Common myeloid progenitor, CD34-positive (primary cell): ENCODE results near the gene LTBP1.
"Not testable (repeated sequence)": the region's sequence is repeated elsewhere in the genome, so short reads cannot be mapped to it uniquely, and the experiment has no call there.

Source experiments
- CTCF ChIA-PET: fragments of 350-600 bp; sonication (Branson Sonifier 250); formaldehyde crosslinking; loops from one replicate; lab custom pipeline; 2021; ENCODE audit warnings: antibody characterized with exemption; lab: Charles Lee
- POLR2A ChIA-PET: fragments of 350-600 bp; sonication (Branson Sonifier 250); formaldehyde crosslinking; loops from one replicate; lab custom pipeline; 2021; ENCODE audit warnings: antibody characterized with exemption; lab: Charles Lee
- DNase-seq, 3 donors: peaks; one replicate each; pipeline versions ENCODE4 v3.0.0 to v3.0.0-alpha.2; 2013
- H3K27ac ChIP-seq, 2 experiments: 1 replicate in 1 of 2; 2 replicates in 1 of 2; pipeline ENCODE4 v1.7.0; 2013; ENCODE audit warnings: inconsistent platforms in 2 of 2, low read length in 2 of 2, mild to moderate bottlenecking in 2 of 2, low read depth in 1 of 2, moderate library complexity in 1 of 2; ENCODE audit not compliant: severe bottlenecking in 2 of 2, insufficient read depth in 1 of 2, poor library complexity in 1 of 2
- H3K27me3 ChIP-seq, 5 experiments: replicated peaks in 2 of 5; 1 replicate in 3 of 5; 2 replicates in 2 of 5; pipeline versions ENCODE4 v1.6.1 to v1.7.0; 2013; ENCODE audit warnings: low read length in 4 of 5, mild to moderate bottlenecking in 2 of 5, moderate library complexity in 2 of 5, inconsistent platforms in 1 of 5; ENCODE audit not compliant: insufficient read depth in 5 of 5, control insufficient read depth in 4 of 5
- H3K36me3 ChIP-seq, 4 experiments: 1 replicate in 2 of 4; 2 replicates in 2 of 4; pipeline versions ENCODE4 v1.6.1 to v1.7.0; 2013; ENCODE audit warnings: low read length in 3 of 4, control low read depth in 1 of 4, mild to moderate bottlenecking in 1 of 4; ENCODE audit not compliant: control insufficient read depth in 4 of 4, insufficient read depth in 4 of 4
- H3K4me1 ChIP-seq, 4 experiments: 1 replicate in 3 of 4; 2 replicates in 1 of 4; pipeline versions ENCODE4 v1.6.1 to v1.7.1; 2013; ENCODE audit warnings: low read length in 3 of 4, mild to moderate bottlenecking in 3 of 4, control low read depth in 1 of 4, inconsistent platforms in 1 of 4, moderate library complexity in 1 of 4; ENCODE audit not compliant: control insufficient read depth in 4 of 4, insufficient read depth in 4 of 4; ENCODE audit errors: control extremely low read depth in 1 of 4
- H3K4me3 ChIP-seq, 7 experiments: 1 replicate in 4 of 7; 2 replicates in 3 of 7; pipeline versions ENCODE4 v1.5.1 to v1.7.0; 2013; ENCODE audit warnings: mild to moderate bottlenecking in 7 of 7, low read length in 6 of 7, moderate library complexity in 6 of 7, inconsistent platforms in 2 of 7, low read depth in 2 of 7, control low read depth in 1 of 7; ENCODE audit not compliant: insufficient read depth in 4 of 7, control insufficient read depth in 1 of 7; ENCODE audit errors: extremely low read depth in 1 of 7
- H3K9me3 ChIP-seq, 5 experiments: 1 replicate in 4 of 5; 2 replicates in 1 of 5; pipeline versions ENCODE4 v1.6.1 to v1.7.1; 2013; ENCODE audit warnings: low read length in 4 of 5, mild to moderate bottlenecking in 2 of 5, inconsistent platforms in 1 of 5, low read depth in 1 of 5, moderate library complexity in 1 of 5; ENCODE audit not compliant: control insufficient read depth in 4 of 5, insufficient read depth in 2 of 5; ENCODE audit errors: control extremely low read depth in 1 of 5
- WGBS: methylation state at CpG from one replicate; pipeline ENCODE4 v1.1.5; 2013; ENCODE audit not compliant: insufficient coverage; 5-methylcytosine and 5-hydroxymethylcytosine counted together

Gene LTBP1

GRCh38 chr2:33436083-33436482 lies 489.3 kb downstream of the LTBP1 start:
- Histone ChIP-seq H3K4me1 (peaks cover 3 to 28% (median 17%) of the 10 kb centered on the region in 4 experiments), H3K27me3 (no peaks in the 10 kb centered on the region), H3K27ac (no peak overlapping the region), H3K4me3 (peak overlapping the region in 1 of 7 experiments; percentile 11), H3K9me3 (no peaks in the 10 kb centered on the region), H3K36me3 (no peaks in the 10 kb centered on the region)
- whole genome bisulfite sequencing = 0% methylated on average over 1 of the region's 1 CpG
- ChIA-PET CTCF (interaction anchor here (1.2 to 1.3 kb wide), 2 partner anchors 8 to 16 kb away, joined by 3 to 4 read pairs; no protein-coding TSS in a partner anchor), POLR2A (no interaction called here)
- DNase-seq = no peak

- Histone ChIP-seq H3K36me3 (no peaks in the 10 kb centered on the region), H3K4me3 (peak overlapping the region in 1 of 7 experiments; percentile 4), H3K9me3 (no peaks in the 10 kb centered on the region), H3K27me3 (no peaks in the 10 kb centered on the region), H3K27ac (peak overlapping the region in 1 of 2 experiments; percentile 35), H3K4me1 (peaks cover 3 to 28% (median 17%) of the 10 kb centered on the region in 4 experiments)
- ChIA-PET CTCF (interaction anchor here (1.2 kb wide), 3 partner anchors 17 to 404 kb away, joined by 3 to 4 read pairs (median 4); no protein-coding TSS in a partner anchor), POLR2A (interaction anchor here (0.7 kb wide), 1 partner anchor 40 kb away, joined by 5 read pairs; the partner anchor contains the start of gene RASGRP3)
- peak; percentile 68 to 95 (median 89) for DNase-seq
- 0% methylated on average over 1 of the region's 4 CpGs for WGBS
These were observed 490.5 kb downstream of the LTBP1 start for GRCh38 chr2:33437297-33437696.

GRCh38 chr2:33437815-33438214 lies 491.1 kb downstream of the LTBP1 start:
- no peaks in the 10 kb centered on the region for H3K9me3 ChIP-seq
- 100% methylated on average over 1 of the region's 2 CpGs for WGBS
- peak in 1 of 3 donors; percentile 40 for DNase-seq
- H3K4me3 ChIP-seq = no peak overlapping the region
- H3K36me3 ChIP-seq = no peaks in the 10 kb centered on the region
- H3K27ac ChIP-seq = peak overlapping the region in 1 of 2 experiments; percentile 35
- H3K27me3 ChIP-seq = no peaks in the 10 kb centered on the region
- POLR2A ChIA-PET = interaction anchor here (0.7 kb wide), 1 partner anchor 39 kb away, joined by 5 read pairs; the partner anchor contains the start of gene RASGRP3
- peaks cover 3 to 28% (median 17%) of the 10 kb centered on the region in 4 experiments for H3K4me1 ChIP-seq
- CTCF ChIA-PET = interaction anchor here (0.7 to 1.2 kb wide), 3 partner anchors 25 to 405 kb away, joined by 3 to 4 read pairs (median 4); no protein-coding TSS in a partner anchor

- CTCF ChIA-PET = interaction anchor here (0.6 to 4.2 kb wide), 21 partner anchors 9 to 667 kb away, joined by 3 to 13 read pairs (median 4); no protein-coding TSS in a partner anchor
- Histone ChIP-seq H3K4me1 (peaks cover 6 to 30% (median 16%) of the 10 kb centered on the region in 4 experiments), H3K27me3 (no peaks in the 10 kb centered on the region), H3K9me3 (no peaks in the 10 kb centered on the region), H3K4me3 (no peak overlapping the region), H3K36me3 (no peaks in the 10 kb centered on the region), H3K27ac (no peak overlapping the region)
- POLR2A ChIA-PET = no interaction called here
- WGBS = 17% methylated on average over 1 of the region's 3 CpGs
- peak; percentile 56 to 79 (median 75) for DNase-seq
These were observed 494.6 kb downstream of the LTBP1 start for GRCh38 chr2:33441235-33441810.

GRCh38 chr2:33442052-33442451 lies 495.3 kb downstream of the LTBP1 start:
- H3K27ac ChIP-seq, H3K9me3 ChIP-seq, H3K4me3 ChIP-seq, DNase-seq, H3K27me3 ChIP-seq, H3K36me3 ChIP-seq, POLR2A ChIA-PET: not testable (repeated sequence)
- CTCF ChIA-PET = interaction anchor here (0.7 to 4.2 kb wide), 14 partner anchors 10 to 668 kb away, joined by 3 to 13 read pairs (median 4); no protein-coding TSS in a partner anchor
- 100% methylated on average over 4 of the region's 9 CpGs for WGBS
- H3K4me1 ChIP-seq = peaks cover 6 to 26% (median 15%) of the 10 kb centered on the region in 4 experiments

GRCh38 chr2:33442528-33443079 lies 495.9 kb downstream of the LTBP1 start:
- Histone ChIP-seq H3K36me3 (no peaks in the 10 kb centered on the region), H3K9me3 (no peaks in the 10 kb centered on the region), H3K27ac (no peak overlapping the region), H3K27me3 (no peaks in the 10 kb centered on the region), H3K4me3 (no peak overlapping the region), H3K4me1 (peaks cover 6 to 21% (median 13%) of the 10 kb centered on the region in 4 experiments)
- CTCF ChIA-PET = interaction anchor here (0.7 to 4.2 kb wide), 11 partner anchors 10 to 669 kb away, joined by 3 to 12 read pairs (median 5); no protein-coding TSS in a partner anchor
- DNase-seq = no peak
- 100% methylated on average over 2 of the region's 6 CpGs for whole genome bisulfite sequencing
- POLR2A ChIA-PET = no interaction called here
